GM21381 (cell line): ENCODE data around the gene SLC9A1.

Experiments used
- ATAC-seq: cut with Tn5 transposase; IDR thresholded peaks from one replicate; pipeline ENCODE4 v1.9.1; 2021; ENCODE audit warnings: mild to moderate bottlenecking, moderate library complexity; ENCODE audit not compliant: unreplicated experiment

Gene SLC9A1

GRCh38 chr1:27108588-27108987 lies 46.3 kb downstream of the SLC9A1 start:
- ATAC-seq, result no peak

DNA sequence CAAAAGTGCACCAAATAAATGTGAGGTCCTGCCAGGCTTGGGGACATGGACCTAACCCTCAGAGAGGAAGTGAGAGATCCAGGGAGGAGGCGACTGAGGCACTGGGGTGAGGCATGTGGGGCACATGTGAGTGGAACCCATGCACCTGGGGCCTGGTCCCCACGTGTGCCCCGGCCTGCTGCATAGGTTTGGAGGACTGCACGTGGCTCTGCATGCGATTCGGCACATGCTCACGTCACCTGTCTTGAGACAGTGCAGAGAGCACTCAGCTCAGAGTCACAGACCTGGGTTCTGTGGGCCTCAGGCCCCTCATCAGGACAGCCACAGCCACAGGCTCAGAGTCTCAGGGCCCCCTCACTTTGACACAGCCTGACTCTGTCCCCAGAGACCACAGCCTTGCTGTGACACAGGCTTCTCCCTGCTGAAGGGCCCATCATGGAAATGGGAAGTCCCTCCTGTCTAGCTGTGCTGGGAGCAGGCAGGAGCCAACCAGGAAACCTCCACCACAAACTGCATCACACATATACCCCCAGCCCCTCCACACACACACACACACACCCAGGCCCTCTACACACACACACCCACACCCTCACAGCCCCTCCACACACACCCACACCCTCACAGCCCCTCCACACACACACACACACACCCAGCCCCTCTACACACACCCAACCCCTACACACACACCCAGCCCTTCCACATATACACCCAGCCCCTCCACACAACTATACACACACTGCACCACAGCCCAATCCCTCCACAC lies 48.2 kb downstream of the SLC9A1 start:
- no peak for ATAC-seq

- no peak for ATAC-seq
Observed at GRCh38 chr1:27105018-27105417, 49.9 kb downstream of the SLC9A1 start.

GRCh38 chr1:27103498-27103897 lies 51.4 kb downstream of the SLC9A1 start:
- ATAC-seq, result no peak

DNA sequence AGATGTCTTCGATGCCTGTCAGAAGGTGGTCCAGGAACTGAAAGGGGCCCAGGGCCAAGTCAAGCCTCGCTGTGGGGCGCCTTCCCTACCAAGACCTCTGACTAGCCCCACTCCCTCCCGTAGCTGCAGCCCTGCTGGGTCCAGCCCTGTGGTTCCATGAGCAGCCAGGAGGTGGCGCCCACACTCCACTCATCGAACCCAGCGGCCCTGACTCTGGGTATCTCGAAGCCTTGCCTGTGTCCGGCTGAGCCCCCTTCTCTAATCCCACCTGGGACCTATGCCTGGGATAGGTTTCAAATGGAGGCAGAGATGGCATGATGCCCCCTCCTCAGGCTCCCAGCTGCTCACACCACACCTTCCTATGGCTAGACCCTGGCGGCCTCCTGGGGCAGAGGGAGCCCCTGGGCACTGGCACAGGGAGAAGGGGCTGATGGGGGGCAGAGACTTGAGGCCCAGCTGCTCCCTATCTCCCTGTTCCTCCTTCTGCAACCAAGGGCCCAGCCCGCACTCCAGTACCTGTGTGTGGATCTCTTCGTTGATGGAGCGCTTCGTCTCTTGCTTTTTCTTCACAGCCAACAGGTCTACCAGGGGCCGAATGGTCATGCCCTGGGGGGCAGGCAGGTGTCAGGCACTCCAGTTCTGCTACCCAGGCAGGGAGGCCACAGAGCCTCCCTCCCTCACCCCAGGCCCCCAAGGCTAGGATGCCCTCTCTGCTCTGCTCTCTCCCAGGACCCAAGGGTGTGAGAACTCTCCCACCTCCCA lies 52.0 kb downstream of the SLC9A1 start:
- ATAC-seq, result no peak

DNA sequence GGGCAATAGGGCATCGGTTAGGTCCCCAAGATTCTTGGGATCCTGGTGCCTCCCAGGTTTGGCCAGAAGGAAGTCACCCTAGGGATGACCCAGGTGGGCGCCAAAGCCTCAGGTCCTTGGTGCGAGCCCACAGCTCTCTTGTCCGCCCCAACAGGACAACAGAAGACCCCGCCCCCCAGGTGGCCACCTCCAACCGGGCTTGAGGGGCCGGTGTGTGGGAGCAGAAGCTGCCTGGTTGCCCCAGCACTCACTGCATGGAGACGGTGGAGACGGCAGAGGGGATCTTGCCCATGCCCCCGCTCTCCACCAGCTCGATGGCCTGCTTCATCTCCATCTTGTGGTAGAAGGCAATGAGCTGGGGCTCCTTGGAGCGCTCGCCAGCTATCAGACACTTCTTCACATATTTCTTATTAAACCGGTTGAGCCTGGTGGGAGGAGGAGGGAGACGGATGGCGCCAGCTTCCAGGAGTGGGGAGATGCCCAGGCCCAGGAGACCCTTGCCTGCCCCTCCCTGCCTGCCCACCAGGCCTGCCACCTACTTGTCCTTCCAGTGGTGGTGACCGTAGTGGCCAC lies 52.7 kb downstream of the SLC9A1 start:
- ATAC-seq, result no peak

DNA sequence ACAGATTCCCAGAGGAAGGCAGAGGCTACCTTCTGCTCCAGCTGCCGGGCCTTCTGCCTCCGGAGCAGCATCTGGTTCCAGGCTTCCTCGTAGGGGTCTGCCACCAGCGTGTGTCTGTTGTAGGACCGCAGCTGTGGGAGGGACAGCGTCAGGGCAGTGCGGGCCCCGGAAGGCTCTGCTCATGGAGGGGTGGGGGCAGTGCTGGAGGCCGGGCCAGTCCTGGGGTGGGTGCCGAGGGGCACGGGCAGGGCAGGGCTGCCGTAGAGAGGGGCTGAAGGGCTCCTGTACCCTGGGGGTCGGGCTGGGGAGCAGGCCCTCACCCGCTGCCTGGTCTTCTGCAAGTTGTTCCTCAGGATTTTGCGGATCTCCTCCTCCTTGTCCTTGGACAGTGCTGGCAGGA lies 53.2 kb downstream of the SLC9A1 start:
- ATAC-seq, result no peak

GRCh38 chr1:27101054-27101491 lies 53.9 kb downstream of the SLC9A1 start:
- no peak for ATAC-seq

- ATAC-seq, result no peak
Observed at GRCh38 chr1:27100335-27101053, 54.4 kb downstream of the SLC9A1 start.

- ATAC-seq, result no peak
Observed at GRCh38 chr1:27099587-27100334, 55.2 kb downstream of the SLC9A1 start.

DNA sequence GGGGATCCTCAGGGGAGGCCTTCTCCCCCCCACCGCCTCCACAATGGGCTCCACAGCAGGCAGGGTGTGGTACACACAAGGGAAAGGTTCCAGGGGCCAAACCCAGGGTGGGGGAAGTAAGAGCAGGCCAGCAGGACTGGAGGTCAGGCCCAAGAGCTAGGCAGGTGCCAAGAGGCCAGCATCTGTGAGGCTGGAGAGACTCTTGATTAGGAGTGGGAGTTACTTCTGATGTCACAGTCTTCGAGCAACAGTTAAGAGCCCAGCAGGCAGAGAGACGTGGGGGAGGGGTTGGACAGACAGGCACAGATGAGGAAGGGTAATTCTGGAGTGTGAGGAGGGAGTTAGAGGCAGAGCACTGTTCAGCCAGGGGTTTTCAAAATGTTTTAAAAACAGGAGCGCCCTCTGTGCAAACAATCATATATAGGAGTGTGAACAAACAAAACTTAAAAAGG lies 55.8 kb downstream of the SLC9A1 start:
- no peak for ATAC-seq

DNA sequence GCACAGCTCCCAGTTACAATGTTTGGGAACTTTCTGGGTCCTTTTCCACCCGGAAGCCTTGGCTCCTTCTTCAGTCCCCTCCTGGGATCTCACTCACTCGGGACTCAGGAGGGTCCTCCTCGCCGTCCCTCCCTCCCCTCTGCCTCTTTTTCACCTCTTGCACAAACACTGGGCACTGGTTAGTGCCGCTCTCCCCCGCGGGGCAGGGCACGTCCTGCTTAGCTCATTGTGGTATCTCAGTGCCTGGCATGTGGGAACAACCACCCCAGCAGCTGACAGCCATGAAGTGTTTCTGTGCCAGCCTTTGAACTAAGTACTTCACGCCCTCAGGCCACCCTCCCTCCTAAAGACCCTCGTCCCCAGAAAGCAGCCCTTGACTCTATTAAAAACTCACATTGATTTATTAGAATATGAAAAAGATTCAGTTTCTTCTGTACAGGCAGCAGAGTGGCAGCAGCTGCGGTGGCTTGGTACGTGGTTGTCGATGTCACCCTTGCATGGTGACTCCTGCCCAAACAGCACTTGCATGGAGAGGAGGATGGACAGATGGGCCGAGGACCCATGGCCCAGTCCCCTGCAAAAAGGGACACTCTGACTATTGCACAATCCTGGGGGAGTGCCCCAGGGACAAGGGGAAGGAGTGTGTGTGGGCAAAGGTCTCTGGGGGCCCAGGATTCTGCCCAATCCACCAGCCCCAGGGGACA lies 56.3 kb downstream of the SLC9A1 start:
- ATAC-seq, result no peak

GRCh38 chr1:27097484-27097917 lies 57.4 kb downstream of the SLC9A1 start:
- ATAC-seq, result no peak

DNA sequence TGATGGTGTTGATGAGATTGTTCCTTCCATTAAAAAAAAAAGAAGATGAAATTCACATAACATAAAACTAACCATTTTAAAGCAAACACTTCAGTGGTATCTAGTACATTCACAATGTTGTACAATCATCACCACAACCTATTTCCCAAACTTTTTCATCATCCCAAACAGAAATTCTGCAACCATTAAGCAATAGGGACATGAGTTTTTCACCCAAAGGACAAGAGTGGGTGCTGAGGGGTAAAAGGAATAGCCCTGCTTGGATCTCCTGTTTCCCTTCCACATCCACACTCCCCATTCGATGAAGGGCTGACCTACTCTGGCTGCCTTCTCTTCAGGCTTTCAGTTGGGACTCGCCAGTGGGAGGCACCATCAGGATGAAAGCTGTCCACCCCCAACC lies 59.3 kb downstream of the SLC9A1 start:
- ATAC-seq, result no peak

DNA sequence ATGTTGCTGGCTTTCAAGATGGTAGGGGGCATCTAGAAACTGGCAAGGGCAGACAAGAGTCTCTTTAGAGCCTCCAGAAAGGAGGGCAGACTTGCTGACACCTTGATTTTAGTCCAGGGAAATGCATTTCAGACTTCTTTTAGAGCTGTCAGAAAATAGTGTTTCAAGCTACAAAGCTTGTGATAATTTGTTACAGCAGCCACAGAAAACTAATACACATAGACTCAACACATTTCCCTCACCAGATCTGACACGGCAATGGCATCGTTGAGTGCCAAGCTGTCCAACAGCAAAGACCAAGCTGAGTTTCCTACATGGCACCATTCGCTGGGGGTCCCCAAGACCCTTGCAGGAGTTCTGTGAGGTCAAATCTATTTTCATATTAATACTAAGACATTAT lies 62.0 kb downstream of the SLC9A1 start:
- ATAC-seq, result no peak

GRCh38 chr1:27090911-27091310 lies 64.0 kb downstream of the SLC9A1 start:
- ATAC-seq, result no peak

DNA sequence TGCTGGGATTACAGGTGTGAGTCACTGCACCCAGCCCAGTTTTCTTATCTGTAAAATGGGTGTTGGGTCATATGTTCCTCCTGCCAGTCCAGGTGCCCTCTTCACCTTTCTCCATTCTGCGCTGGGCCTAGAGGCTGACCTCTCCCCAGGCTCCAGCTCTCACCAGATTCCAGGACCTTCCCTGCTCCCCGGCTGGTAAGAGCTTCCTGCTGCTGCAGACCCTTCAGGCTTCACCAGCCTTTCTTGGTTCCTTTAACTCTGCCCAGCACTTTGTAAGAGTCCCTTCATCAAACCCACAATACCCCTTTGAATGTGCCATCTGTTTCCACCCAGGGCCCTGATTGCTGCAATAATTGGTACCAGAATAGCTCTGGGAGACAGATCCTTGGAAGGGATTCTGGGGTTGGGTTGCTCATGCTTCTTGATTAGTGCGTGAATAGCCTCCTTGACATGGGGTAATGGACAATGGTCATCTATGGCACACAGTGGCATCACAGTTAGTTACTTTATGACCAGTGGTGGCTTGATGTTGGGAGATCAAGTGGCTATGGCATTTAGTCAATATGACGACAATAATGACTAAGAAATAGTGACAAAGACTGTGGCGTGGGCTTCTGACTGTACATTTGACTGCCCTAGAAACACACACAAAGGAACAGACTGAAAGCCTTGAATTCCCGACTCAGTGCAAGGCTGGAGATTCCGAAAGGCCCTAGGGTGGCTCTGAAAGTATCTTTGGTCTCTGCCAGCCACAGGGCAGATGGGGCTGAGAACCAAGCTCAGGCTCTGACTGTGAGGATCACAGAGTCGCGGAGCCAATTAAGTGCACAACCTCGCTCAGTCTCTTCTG lies 67.3 kb downstream of the SLC9A1 start:
- ATAC-seq, result no peak

GRCh38 chr1:27086628-27087027 lies 68.3 kb downstream of the SLC9A1 start:
- no peak for ATAC-seq

GRCh38 chr1:27086026-27086425 lies 68.9 kb downstream of the SLC9A1 start:
- no peak for ATAC-seq
